Gastrocnemius medialis (tissue), 4 donors: ENCODE measurements around the gene MARCHF10.

Source experiments
- POLR2A ChIP-seq, 2 donors: fragments of 450-650 bp; IDR thresholded peaks; one replicate each; pipeline ENCODE4 v1.6.1; 2017; ENCODE audit warnings: antibody characterized with exemption in 2 of 2, mild to moderate bottlenecking in 2 of 2, moderate library complexity in 2 of 2
- TF ChIP-seq, protein P1 (sequence below), 5 experiments: fragments of 450-650 bp in 3 of 5; fragments of 200-600 bp in 2 of 5; sonication (generic) in 2 of 5; IDR thresholded peaks in 4 of 5; conservative IDR thresholded peaks in 1 of 5; 1 replicate in 4 of 5; 2 replicates in 1 of 5; pipeline ENCODE4 v1.5.1; 2016 to 2019; ENCODE audit warnings: antibody characterized with exemption in 5 of 5, mild to moderate bottlenecking in 3 of 5, moderate library complexity in 3 of 5

DNA sequence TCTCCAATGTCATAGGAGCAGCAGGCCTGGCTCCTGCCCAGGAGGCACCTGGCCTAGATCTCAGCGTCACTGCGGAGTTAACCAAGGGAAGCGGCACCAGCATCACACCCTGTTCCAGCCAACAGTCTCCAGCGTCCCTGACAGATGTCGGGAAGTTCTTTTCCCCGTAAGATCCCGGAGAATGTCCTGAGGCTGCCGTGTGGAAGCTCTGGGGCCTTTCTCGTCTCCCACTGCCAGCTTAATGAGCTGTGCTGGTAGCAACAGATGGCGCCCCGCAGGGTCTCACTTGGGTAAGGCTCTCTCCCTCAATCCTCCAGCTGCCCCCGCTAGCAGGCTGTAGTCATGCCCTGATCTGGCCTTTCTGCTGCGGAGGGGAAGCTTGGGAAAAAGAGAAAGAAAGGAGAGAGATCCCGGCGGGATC, 57.5 kb downstream of the MARCHF10 start:
- TF ChIP-seq, protein P1, sequence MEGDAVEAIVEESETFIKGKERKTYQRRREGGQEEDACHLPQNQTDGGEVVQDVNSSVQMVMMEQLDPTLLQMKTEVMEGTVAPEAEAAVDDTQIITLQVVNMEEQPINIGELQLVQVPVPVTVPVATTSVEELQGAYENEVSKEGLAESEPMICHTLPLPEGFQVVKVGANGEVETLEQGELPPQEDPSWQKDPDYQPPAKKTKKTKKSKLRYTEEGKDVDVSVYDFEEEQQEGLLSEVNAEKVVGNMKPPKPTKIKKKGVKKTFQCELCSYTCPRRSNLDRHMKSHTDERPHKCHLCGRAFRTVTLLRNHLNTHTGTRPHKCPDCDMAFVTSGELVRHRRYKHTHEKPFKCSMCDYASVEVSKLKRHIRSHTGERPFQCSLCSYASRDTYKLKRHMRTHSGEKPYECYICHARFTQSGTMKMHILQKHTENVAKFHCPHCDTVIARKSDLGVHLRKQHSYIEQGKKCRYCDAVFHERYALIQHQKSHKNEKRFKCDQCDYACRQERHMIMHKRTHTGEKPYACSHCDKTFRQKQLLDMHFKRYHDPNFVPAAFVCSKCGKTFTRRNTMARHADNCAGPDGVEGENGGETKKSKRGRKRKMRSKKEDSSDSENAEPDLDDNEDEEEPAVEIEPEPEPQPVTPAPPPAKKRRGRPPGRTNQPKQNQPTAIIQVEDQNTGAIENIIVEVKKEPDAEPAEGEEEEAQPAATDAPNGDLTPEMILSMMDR (IDR thresholded peaks at IDR 0.05 in 4 of 5, conservative IDR thresholded peaks at IDR 0.05 in 1 of 5): no peak
- no peak for TF ChIP-seq POLR2A (IDR thresholded peaks at IDR 0.05)
